H1 (cell line): ENCODE measurements around the gene HEATR1. TPM values are rescaled to one million over a fixed set of nuclear protein-coding genes. Genes with fewer than 3 reads are reported as not detected.

Source experiments
- CTCF ChIA-PET: fragments of 300-600 bp; sonication (Branson Sonifier 250); formaldehyde crosslinking; loops from one replicate; lab custom pipeline; 2021; ENCODE audit not compliant: partially characterized antibody; lab: Charles Lee
- POLR2A ChIA-PET: fragments of 300-600 bp; sonication (Branson Sonifier 250); formaldehyde crosslinking; loops from one replicate; lab custom pipeline; 2021; ENCODE audit warnings: inconsistent platforms; ENCODE audit not compliant: partially characterized antibody; lab: Charles Lee
- DNase-seq, 2 experiments: peaks; one replicate each; pipeline versions ENCODE4 v3.0.0 to v3.0.0-alpha.2; 2010 to 2022; ENCODE audit warnings: low spot score in 2 of 2, low read depth in 1 of 2, mixed read lengths in 1 of 2
- FAIRE-seq: peaks from 2 replicates; lab custom pipeline; 2011; peaks lifted over from hg19 to GRCh38; lab: Jason Lieb, UNC
- H2AFZ ChIP-seq: 2 replicates; pipeline ENCODE4 v1.8.1; 2012; ENCODE audit warnings: low read length, inconsistent platforms
- H2AK5ac ChIP-seq: 2 replicates; pipeline ENCODE4 v1.6.1; 2013; ENCODE audit warnings: low read depth, low read length
- H2BK120ac ChIP-seq: replicated peaks from 2 replicates; pipeline ENCODE3; 2013; ENCODE audit warnings: low read depth, low read length, inconsistent platforms
- H2BK12ac ChIP-seq: 2 replicates; pipeline ENCODE4 v1.6.1; 2013; ENCODE audit warnings: low read depth, low read length
- H2BK15ac ChIP-seq: 2 replicates; pipeline ENCODE4 v1.6.1; 2013; ENCODE audit warnings: low read length
- H2BK20ac ChIP-seq: 2 replicates; pipeline ENCODE4 v1.6.1; 2013; ENCODE audit warnings: low read length
- H2BK5ac ChIP-seq: 2 replicates; pipeline ENCODE4 v1.6.1; 2013; ENCODE audit warnings: low read depth, low read length
- H3K14ac ChIP-seq: 2 replicates; pipeline ENCODE4 v1.6.1; 2013; ENCODE audit warnings: inconsistent platforms; ENCODE audit not compliant: insufficient read length
- H3K18ac ChIP-seq: 2 replicates; pipeline ENCODE4 v1.6.1; 2013; ENCODE audit warnings: low read length; ENCODE audit errors: extremely low read depth
- H3K23ac ChIP-seq: 2 replicates; pipeline ENCODE4 v1.6.1; 2013; ENCODE audit warnings: inconsistent platforms; ENCODE audit not compliant: insufficient read length
- H3K23me2 ChIP-seq: 2 replicates; pipeline ENCODE4 v1.6.1; 2013; ENCODE audit warnings: low read depth, low read length
- H3K27ac ChIP-seq: 2 replicates; pipeline ENCODE4 v1.6.1; 2011; ENCODE audit warnings: low read depth, low read length, inconsistent platforms
- H3K27me3 ChIP-seq, 4 experiments: replicated peaks in 1 of 4; 1 replicate in 1 of 4; 2 replicates in 3 of 4; pipeline versions ENCODE4 v1.6.1 to v1.8.1; 2011 to 2013; ENCODE audit warnings: low read length in 3 of 4, mild to moderate bottlenecking in 3 of 4, inconsistent platforms in 2 of 4, mixed read lengths in 2 of 4, moderate library complexity in 1 of 4; ENCODE audit not compliant: control insufficient read depth in 3 of 4, insufficient read depth in 3 of 4; ENCODE audit errors: extremely low read depth in 1 of 4
- H3K36me3 ChIP-seq, 4 experiments: 2 replicates each; pipeline versions ENCODE4 v1.6.1 to v1.8.1; 2011 to 2013; ENCODE audit warnings: mild to moderate bottlenecking in 4 of 4, low read length in 3 of 4, moderate library complexity in 2 of 4, control low read depth in 1 of 4, inconsistent platforms in 1 of 4; ENCODE audit not compliant: insufficient read depth in 4 of 4, control insufficient read depth in 2 of 4
- H3K4ac ChIP-seq: replicated peaks from 2 replicates; pipeline ENCODE3; 2013; ENCODE audit warnings: low read length, low read depth, mixed read lengths, inconsistent platforms; ENCODE audit not compliant: insufficient read length
- H3K4me1 ChIP-seq, 4 experiments: replicated peaks in 1 of 4; 1 replicate in 1 of 4; 2 replicates in 3 of 4; pipeline versions ENCODE4 v1.6.1 to v1.8.1; 2011 to 2013; ENCODE audit warnings: low read length in 3 of 4, inconsistent platforms in 2 of 4, mixed read lengths in 1 of 4; ENCODE audit not compliant: insufficient read depth in 4 of 4, control insufficient read depth in 3 of 4
- H3K4me2 ChIP-seq, 2 experiments: 2 replicates each; pipeline versions ENCODE4 v1.6.1 to v1.8.1; 2011 to 2013; ENCODE audit warnings: low read depth in 2 of 2, low read length in 2 of 2, control low read depth in 1 of 2, inconsistent platforms in 1 of 2, mild to moderate bottlenecking in 1 of 2; ENCODE audit not compliant: insufficient read depth in 1 of 2
- H3K4me3 ChIP-seq, 4 experiments: fragments of 200-600, 300-600 bp in 1 of 4; sonication (generic), shearing (Covaris generic), sonication (Bioruptor Twin) in 1 of 4; 2 replicates each; pipeline versions ENCODE4 v1.5.1 to v1.8.1; 2011 to 2016; ENCODE audit warnings: low read length in 4 of 4, low read depth in 3 of 4, control low read depth in 2 of 4, inconsistent platforms in 2 of 4, mild to moderate bottlenecking in 2 of 4, mixed read lengths in 1 of 4, moderate library complexity in 1 of 4; ENCODE audit not compliant: insufficient read depth in 2 of 4; ENCODE audit errors: extremely low read depth in 1 of 4
- H3K56ac ChIP-seq: replicated peaks from 2 replicates; pipeline ENCODE3; 2013; ENCODE audit warnings: low read depth, mild to moderate bottlenecking, mixed read lengths, low read length, inconsistent platforms; ENCODE audit not compliant: insufficient read length
- H3K79me1 ChIP-seq: 2 replicates; pipeline ENCODE4 v1.6.1; 2013; ENCODE audit warnings: low read depth, low read length, control low read depth
- H3K79me2 ChIP-seq, 2 experiments: 2 replicates each; pipeline versions ENCODE4 v1.6.1 to v1.8.1; 2012 to 2013; ENCODE audit warnings: low read length in 2 of 2, mild to moderate bottlenecking in 2 of 2, inconsistent platforms in 1 of 2; ENCODE audit not compliant: insufficient read depth in 2 of 2, control insufficient read depth in 1 of 2
- H3K9ac ChIP-seq, 4 experiments: replicated peaks in 1 of 4; 1 replicate in 1 of 4; 2 replicates in 3 of 4; pipeline versions ENCODE4 v1.6.1 to v1.8.1; 2011 to 2013; ENCODE audit warnings: low read depth in 3 of 4, low read length in 3 of 4, control low read depth in 2 of 4, mild to moderate bottlenecking in 2 of 4, moderate library complexity in 2 of 4, inconsistent platforms in 1 of 4; ENCODE audit errors: extremely low read depth in 1 of 4
- H3K9me3 ChIP-seq, 2 experiments: 2 replicates each; pipeline versions ENCODE4 v1.6.1 to v1.8.1; 2012 to 2013; ENCODE audit warnings: mild to moderate bottlenecking in 2 of 2, moderate library complexity in 2 of 2, control low read depth in 1 of 2, inconsistent platforms in 1 of 2, low read depth in 1 of 2, low read length in 1 of 2, mixed read lengths in 1 of 2; ENCODE audit not compliant: insufficient read depth in 2 of 2
- H4K20me1 ChIP-seq, 2 experiments: replicated peaks in 1 of 2; 2 replicates each; pipeline versions ENCODE3 to v1.8.1; 2011 to 2013; ENCODE audit warnings: inconsistent platforms in 2 of 2, low read length in 2 of 2, mild to moderate bottlenecking in 1 of 2; ENCODE audit not compliant: insufficient read depth in 2 of 2, control insufficient read depth in 1 of 2
- H4K5ac ChIP-seq: 2 replicates; pipeline ENCODE4 v1.6.1; 2013; ENCODE audit warnings: low read length, low read depth, mixed read lengths, inconsistent platforms; ENCODE audit not compliant: insufficient read length
- H4K8ac ChIP-seq: 2 replicates; pipeline ENCODE4 v1.8.0; 2013; ENCODE audit warnings: mild to moderate bottlenecking, moderate library complexity, low read length, inconsistent platforms; ENCODE audit not compliant: insufficient read depth; ENCODE audit errors: extremely low read depth
- H4K91ac ChIP-seq: replicated peaks from 2 replicates; pipeline ENCODE3; 2013; ENCODE audit warnings: low read length, mixed read lengths, inconsistent platforms; ENCODE audit not compliant: insufficient read length
- BACH1 ChIP-seq: IDR thresholded peaks from 2 replicates; pipeline ENCODE4 v1.6.1; 2012; ENCODE audit warnings: low read length, improper control_type of control experiment
- CHD1 ChIP-seq: IDR thresholded peaks from 2 replicates; pipeline ENCODE4 v1.6.1; 2012; ENCODE audit warnings: low read depth, low read length, improper control_type of control experiment
- EGR1 ChIP-seq: IDR thresholded peaks from 2 replicates; pipeline ENCODE4 v1.6.1; 2011; ENCODE audit warnings: low read depth, low read length, borderline replicate concordance
- EP300 ChIP-seq, 2 experiments: IDR thresholded peaks; 1 replicate in 1 of 2; 2 replicates in 1 of 2; pipeline ENCODE4 v1.6.1; 2011 to 2012; ENCODE audit warnings: low read depth in 2 of 2, low read length in 2 of 2, mild to moderate bottlenecking in 2 of 2, borderline replicate concordance in 1 of 2, inconsistent platforms in 1 of 2, moderate library complexity in 1 of 2
- EZH2 ChIP-seq: fragments of 200-600 bp; sonication (generic); IDR thresholded peaks from 2 replicates; pipeline ENCODE4 v1.7.1; 2012; ENCODE audit warnings: low read depth, mild to moderate bottlenecking, moderate library complexity, low read length, inconsistent platforms; ENCODE audit not compliant: severe bottlenecking
- HDAC6 ChIP-seq: IDR thresholded peaks from one replicate; pipeline ENCODE4 v1.7.1; 2012; ENCODE audit warnings: low read depth, mild to moderate bottlenecking, inconsistent platforms, low read length, moderate library complexity
- JUND ChIP-seq: IDR thresholded peaks from 2 replicates; pipeline ENCODE4 v1.6.1; 2011; ENCODE audit warnings: mild to moderate bottlenecking, improper control_type of control experiment, low read length
- MAFK ChIP-seq: IDR thresholded peaks from 2 replicates; pipeline ENCODE4 v1.6.1; 2012; ENCODE audit warnings: low read depth, mild to moderate bottlenecking, improper control_type of control experiment, low read length
- POLR2A ChIP-seq, 2 experiments: IDR thresholded peaks; 1 replicate in 1 of 2; 2 replicates in 1 of 2; pipeline ENCODE4 v1.6.1; 2011; ENCODE audit warnings: low read depth in 2 of 2, low read length in 2 of 2, mild to moderate bottlenecking in 2 of 2; ENCODE audit errors: control extremely low read depth in 1 of 2
- SIRT6 ChIP-seq: IDR thresholded peaks from one replicate; pipeline ENCODE4 v1.7.1; 2012; ENCODE audit warnings: low read length, inconsistent platforms
- SP2 ChIP-seq: IDR thresholded peaks from 2 replicates; pipeline ENCODE4 v1.6.1; 2012; ENCODE audit warnings: mild to moderate bottlenecking, low read length, inconsistent platforms
- TBP ChIP-seq: IDR thresholded peaks from 2 replicates; pipeline ENCODE4 v1.6.1; 2011; ENCODE audit warnings: low read depth, low read length, improper control_type of control experiment
- YY1 ChIP-seq: IDR thresholded peaks from 2 replicates; pipeline ENCODE4 v1.6.1; 2011; ENCODE audit warnings: low read depth, mild to moderate bottlenecking, low read length
- polyA plus RNA-seq, 7 experiments: library from polyadenylated mRNA; depleted of rRNA in 3 of 7; stranded (reverse) in 5 of 7; unstranded in 2 of 7; fragments of >200 nt in 5 of 7; fragments of 200-250 nt in 2 of 7; gene quantifications; 1 replicate in 5 of 7; 2 replicates in 1 of 7; 4 replicates in 1 of 7; pipeline versions ENCODE4 v1.2.1 to v1.2.3, GENCODE V29; 2011 to 2013; ENCODE audit warnings: missing spikeins in 2 of 7, mixed read lengths in 2 of 7
- total RNA-seq: library from RNA; stranded (reverse); fragmentation: NEBNext Ultra II Directional; extraction: Animal tissue kit (Norgen Biotek cat#: 25700); gene quantifications from 2 replicates; pipeline ENCODE4 v1.2.1, GENCODE V29; 2021
- TF ChIP-seq, protein P1 (sequence below): IDR thresholded peaks from 2 replicates; pipeline ENCODE4 v1.6.1; 2012; ENCODE audit warnings: inconsistent platforms
- TF ChIP-seq, protein P2 (sequence below): IDR thresholded peaks from 2 replicates; pipeline ENCODE4 v1.6.1; 2011; ENCODE audit warnings: low read length, improper control_type of control experiment

The HEATR1 gene
- total and polyA plus RNA-seq, 2 of the 8 experiments (the other 6 are each of a cell fraction or from before 2014, with no cell fraction given): 13.0 to 95.8 TPM

DNA sequence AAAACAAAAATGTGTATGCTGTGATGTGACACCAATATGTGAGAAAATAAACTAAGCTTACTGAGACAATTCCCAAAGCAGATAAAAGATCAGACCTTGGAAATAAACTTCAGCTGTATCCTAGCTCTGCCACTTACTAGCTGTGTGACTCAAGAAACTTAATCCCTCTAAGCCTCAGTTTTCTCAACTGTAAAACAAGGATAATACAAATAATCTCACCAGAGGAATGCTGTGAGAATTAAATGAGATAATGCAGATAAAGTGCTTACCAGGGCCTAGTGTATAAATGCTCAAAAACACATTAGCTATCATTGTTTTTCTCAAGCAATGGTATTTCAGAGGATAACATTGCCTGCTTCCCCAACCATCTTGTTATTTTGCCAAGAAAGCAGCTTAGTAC lies 2.1 kb downstream of the HEATR1 start:
- peaks cover 0 to 4% of the 10 kb centered on the region in 2 experiments for H4K20me1 ChIP-seq
- H3K4me3 ChIP-seq: no peak overlapping the region
- H3K27ac ChIP-seq: no peak overlapping the region
- ChIA-PET POLR2A (interaction anchor here (1.4 kb wide), 1 partner anchor 53 kb away, joined by 3 read pairs; no protein-coding TSS in a partner anchor), CTCF (interaction anchor here (0.7 kb wide), 2 partner anchors 14 to 227 kb away, joined by 3 read pairs; no protein-coding TSS in a partner anchor)
- H3K4ac ChIP-seq: no peak overlapping the region
- H3K23me2 ChIP-seq: peaks cover 6% of the 10 kb centered on the region; the same call in 1 of the 2 replicates
- H3K4me2 ChIP-seq: no peak overlapping the region
- H2AK5ac ChIP-seq: no peak overlapping the region
- no peak overlapping the region for H2BK20ac ChIP-seq
- no peak overlapping the region for H3K56ac ChIP-seq
- FAIRE-seq: no peak
- H3K23ac ChIP-seq: no peak overlapping the region
- no peak overlapping the region for H2BK120ac ChIP-seq
- H2AFZ ChIP-seq: no peak overlapping the region
- H3K27me3 ChIP-seq: no peaks in the 10 kb centered on the region
- H3K9ac ChIP-seq: no peak overlapping the region
- H3K9me3 ChIP-seq: no peaks in the 10 kb centered on the region
- H4K8ac ChIP-seq: no peak overlapping the region
- H3K4me1 ChIP-seq: no peaks in the 10 kb centered on the region; a peak in 1 of 7 replicates
- no peaks in the 10 kb centered on the region for H3K79me1 ChIP-seq
- peaks cover 3 to 42% (median 16%) of the 10 kb centered on the region in 4 experiments; a peak in 6 of 8 replicates for H3K36me3 ChIP-seq
- H4K5ac ChIP-seq: no peak overlapping the region
- no peak overlapping the region for H2BK12ac ChIP-seq
- no peak overlapping the region for H2BK15ac ChIP-seq
- no peak overlapping the region for H3K14ac ChIP-seq
- no peak overlapping the region for H2BK5ac ChIP-seq
- H4K91ac ChIP-seq: no peak overlapping the region
- H3K18ac ChIP-seq: no peak overlapping the region
- H3K79me2 ChIP-seq: peaks cover 0 to 23% of the 10 kb centered on the region in 2 experiments; a peak in 3 of 4 replicates
- DNase-seq: no peak
- TF ChIP-seq MAFK (no peak), YY1 (no peak), EGR1 (no peak), BACH1 (no peak), TBP (no peak), SIRT6 (no peak), HDAC6 (no peak), SP2 (no peak), EP300 (IDR thresholded peaks at IDR 0.05; ENCODE audit: borderline replicate concordance in 1 of 2, low read depth in 2 of 2, low read length in 2 of 2) (no peak), EZH2 (no peak), CHD1 (no peak), JUND (no peak), POLR2A (IDR thresholded peaks at IDR 0.05; ENCODE audit: control extremely low read depth in 1 of 2, low read depth in 2 of 2, low read length in 2 of 2) (no peak)
- TF ChIP-seq, protein P1, sequence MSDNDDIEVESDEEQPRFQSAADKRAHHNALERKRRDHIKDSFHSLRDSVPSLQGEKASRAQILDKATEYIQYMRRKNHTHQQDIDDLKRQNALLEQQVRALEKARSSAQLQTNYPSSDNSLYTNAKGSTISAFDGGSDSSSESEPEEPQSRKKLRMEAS: no peak
- TF ChIP-seq, protein P2, sequence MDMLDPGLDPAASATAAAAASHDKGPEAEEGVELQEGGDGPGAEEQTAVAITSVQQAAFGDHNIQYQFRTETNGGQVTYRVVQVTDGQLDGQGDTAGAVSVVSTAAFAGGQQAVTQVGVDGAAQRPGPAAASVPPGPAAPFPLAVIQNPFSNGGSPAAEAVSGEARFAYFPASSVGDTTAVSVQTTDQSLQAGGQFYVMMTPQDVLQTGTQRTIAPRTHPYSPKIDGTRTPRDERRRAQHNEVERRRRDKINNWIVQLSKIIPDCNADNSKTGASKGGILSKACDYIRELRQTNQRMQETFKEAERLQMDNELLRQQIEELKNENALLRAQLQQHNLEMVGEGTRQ: no peak
